Measurements from ENCODE around the gene CDH3. TPM values are rescaled to one million over a fixed set of nuclear protein-coding genes. Genes with fewer than 3 reads are reported as not detected.

Gene CDH3
- total and polyA plus RNA-seq, 2 of the 13 experiments (the other 11 are each of a cell fraction or from before 2014, with no cell fraction given), result 0.11 TPM; not detected in 1

GRCh38 chr16:68704232-68704867 is 59.2 kb downstream of the CDH3 start (continued):
- TF ChIP-seq ZHX1 (CRISPR knock-in tag; IDR thresholded peaks at IDR 0.05; ENCODE audit: low read depth) (0 out of 2 replicates have a peak, but pooled peaks have one; percentile 55), KLF12 (CRISPR knock-in tag; IDR thresholded peaks at IDR 0.05; ENCODE audit: borderline replicate concordance) (no peak), EEA1 (CRISPR knock-in tag; IDR thresholded peaks at IDR 0.05; ENCODE audit: borderline replicate concordance) (no peak), MYPOP (CRISPR knock-in tag; IDR thresholded peaks at IDR 0.05) (peak; percentile 74), SALL2 (CRISPR knock-in tag; IDR thresholded peaks at IDR 0.05) (no peak), ARID2 (CRISPR knock-in tag; IDR thresholded peaks at IDR 0.05; ENCODE audit: borderline replicate concordance) (no peak), SOX6 (IDR thresholded peaks at IDR 0.05) (no peak), SOX6 (CRISPR knock-in tag; IDR thresholded peaks at IDR 0.05) (peak; percentile 31; the same call in 1 of the 2 replicates), FOSL1 (CRISPR knock-in tag; IDR thresholded peaks at IDR 0.05; ENCODE audit: borderline replicate concordance) (no peak), ZNF160 (CRISPR knock-in tag; IDR thresholded peaks at IDR 0.05) (no peak), STAG1 (CRISPR knock-in tag; IDR thresholded peaks at IDR 0.05) (peak; percentile 100), NCOR1 (IDR thresholded peaks at IDR 0.05; ENCODE audit: borderline replicate concordance, low read length) (no peak), KDM3A (CRISPR knock-in tag; IDR thresholded peaks at IDR 0.05; ENCODE audit: low read depth) (peak; percentile 71; the same call in 1 of the 2 replicates), THAP7 (CRISPR knock-in tag; IDR thresholded peaks at IDR 0.05) (peak; percentile 95; the same call in 1 of the 2 replicates), ZKSCAN5 (CRISPR knock-in tag; IDR thresholded peaks at IDR 0.05) (no peak), RXRA (CRISPR knock-in tag; IDR thresholded peaks at IDR 0.05) (peak; percentile 73), CHD4 (IDR thresholded peaks at IDR 0.05; ENCODE audit: borderline replicate concordance, low read length) (no peak), ZNF564 (CRISPR knock-in tag; IDR thresholded peaks at IDR 0.05) (no peak), HNRNPLL (IDR thresholded peaks at IDR 0.05; ENCODE audit: low read depth, low read length, poor library complexity, severe bottlenecking) (no peak), ZNF510 (CRISPR knock-in tag; IDR thresholded peaks at IDR 0.05; ENCODE audit: low read depth) (no peak), ZNF383 (CRISPR knock-in tag; IDR thresholded peaks at IDR 0.05; ENCODE audit: borderline replicate concordance) (no peak), RNF219 (CRISPR knock-in tag; IDR thresholded peaks at IDR 0.05) (no peak), THYN1 (CRISPR knock-in tag; IDR thresholded peaks at IDR 0.05; ENCODE audit: borderline replicate concordance, low read depth) (no peak), MAX (IDR thresholded peaks at IDR 0.05) (peak; percentile 58; the same call in 1 of the 2 replicates)
